Measurements from ENCODE around the gene KDELR1.

KDELR1 gene

DNA sequence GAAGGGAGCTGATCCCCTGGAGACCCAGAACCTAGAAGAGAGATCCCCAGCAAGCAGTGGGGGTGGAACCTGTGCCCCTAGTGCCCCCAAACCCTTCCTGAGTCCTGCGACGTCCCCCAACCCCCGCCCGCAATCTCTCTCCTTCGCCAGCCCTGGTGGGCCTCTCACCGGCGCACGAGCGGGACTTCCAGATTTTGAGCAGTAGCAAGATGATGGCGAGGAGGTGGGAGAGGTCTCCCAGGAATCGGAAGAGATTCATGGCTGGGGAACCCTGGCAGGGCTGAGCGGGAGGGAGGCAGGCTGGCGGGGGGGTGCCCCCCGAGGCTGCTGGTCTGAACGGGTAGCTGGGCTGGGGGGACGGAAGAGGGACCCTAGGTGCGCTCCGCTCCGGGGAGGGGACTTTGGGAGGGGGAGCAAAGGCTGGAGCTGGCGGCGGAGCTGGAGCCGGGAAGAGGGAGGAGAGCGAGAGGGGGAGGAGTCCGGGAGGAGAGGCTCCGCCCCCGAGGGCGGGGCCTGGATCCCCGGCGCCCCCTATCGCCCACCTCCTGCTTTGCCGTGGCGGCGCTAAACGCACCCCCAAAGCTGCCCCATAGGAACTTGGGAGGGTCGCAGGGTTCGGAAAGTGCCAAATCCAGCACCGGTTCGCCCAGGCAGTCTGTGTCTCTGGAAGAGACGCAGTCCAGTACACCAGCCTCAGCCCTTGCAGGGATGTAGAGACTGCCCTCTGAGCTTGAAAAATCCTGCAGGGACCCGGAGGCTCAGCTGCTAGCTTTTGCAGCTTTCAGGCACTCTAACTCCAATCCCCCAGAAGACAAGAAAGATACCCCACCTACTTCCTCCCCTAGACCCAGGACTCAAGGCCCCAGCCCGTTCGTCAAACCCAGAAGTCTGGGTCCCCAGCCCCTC is at the start of gene KDELR1:
Gene KDELR1, minus strand, starts transcription at position 452 of the 906 bp plus-strand sequence. Its CDS starts 193 bp downstream, at position 259.
- peak; percentile 50 to 76 for DNase-seq

- no peak for DNase-seq
Observed at GRCh38 chr19:48436586-48436985, 45.2 kb upstream of the KDELR1 start.

DNA sequence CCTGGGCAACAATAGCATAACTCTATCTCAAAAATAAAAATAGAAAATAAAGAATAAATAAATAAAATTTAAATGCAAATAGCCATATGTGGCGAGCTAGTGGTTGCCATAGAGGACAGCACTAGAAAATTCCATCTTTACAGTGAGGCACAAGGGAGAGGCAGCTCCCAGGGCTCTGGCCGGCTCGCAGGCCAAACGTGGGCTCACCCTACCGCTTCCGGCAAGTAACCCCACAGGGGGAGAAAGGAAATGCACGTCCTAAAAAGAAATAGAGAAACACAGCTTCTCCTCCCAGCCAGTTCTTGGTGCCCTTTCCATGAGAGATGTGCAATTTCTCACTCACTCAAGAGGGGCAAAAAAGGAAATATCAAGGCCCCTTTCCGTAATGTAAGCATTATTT is 42.0 kb upstream of the KDELR1 start:
- no peak for DNase-seq

GRCh38 chr19:48428670-48429069 is 37.3 kb upstream of the KDELR1 start:
- no peak for DNase-seq

- peak in 1 of 2 donors; percentile 16 for DNase-seq
Observed at GRCh38 chr19:48424694-48425219, 33.4 kb upstream of the KDELR1 start.

DNA sequence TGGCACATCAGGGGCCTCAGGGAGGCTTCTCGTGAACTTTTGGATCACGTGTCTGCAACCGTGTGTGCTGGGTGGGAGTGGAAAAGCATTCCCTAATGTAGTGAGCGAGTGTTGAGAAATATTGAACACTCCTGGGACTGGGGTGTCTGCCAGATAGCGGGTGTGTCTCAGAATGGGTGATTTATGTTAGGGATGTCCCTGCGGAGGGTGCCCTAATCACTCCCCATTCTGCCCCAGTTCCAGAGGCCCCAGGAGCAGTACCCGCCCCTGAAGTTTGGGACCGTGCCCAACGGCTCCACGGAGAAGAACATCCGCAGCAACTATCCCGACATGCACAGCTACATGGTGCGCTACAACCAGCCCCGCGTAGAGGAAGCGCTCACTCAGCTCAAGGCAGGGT is 30.2 kb upstream of the KDELR1 start:
- no peak for DNase-seq

GRCh38 chr19:48419158-48419920 is 28.0 kb upstream of the KDELR1 start:
- peak; percentile 83 to 84 for DNase-seq

DNA sequence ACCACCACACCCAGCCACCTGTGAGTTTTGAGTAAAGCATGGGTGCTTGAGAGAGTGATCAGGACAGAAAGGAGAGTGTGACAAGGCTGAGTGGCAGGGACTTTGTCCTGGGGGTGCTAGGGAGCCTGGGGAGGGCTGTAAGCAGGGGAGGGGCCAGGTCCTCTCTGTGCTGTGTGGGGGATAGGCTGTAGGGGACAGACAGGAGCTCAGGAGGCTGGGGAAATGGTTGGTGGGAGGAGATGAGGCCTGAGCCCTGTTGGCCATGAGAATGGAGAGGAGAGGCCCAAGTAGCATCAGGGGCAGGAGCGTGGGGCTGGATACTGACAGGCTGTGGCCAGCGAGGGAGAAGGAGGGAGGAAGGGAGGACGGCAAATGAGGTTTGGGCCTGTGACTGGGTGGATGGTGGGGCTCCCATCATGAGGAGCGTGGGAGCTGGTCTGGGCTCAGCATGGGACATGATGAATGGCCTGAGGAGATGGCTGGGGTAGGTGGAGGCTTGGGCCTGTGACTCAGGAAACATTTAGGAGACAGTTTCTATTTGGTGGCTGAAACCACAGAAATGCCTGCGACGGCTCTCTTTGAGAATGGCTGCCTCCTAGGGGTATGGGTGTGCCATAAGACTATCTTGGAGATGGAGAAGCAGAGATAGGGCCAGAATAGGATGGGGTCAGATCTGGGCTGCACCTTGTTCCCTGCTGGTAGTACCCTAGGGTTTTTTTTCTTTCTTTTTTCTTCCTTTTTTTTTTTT is 27.1 kb upstream of the KDELR1 start:
- DNase-seq, result no peak

GRCh38 chr19:48417421-48417820 is 26.1 kb upstream of the KDELR1 start:
- no peak for DNase-seq

DNA sequence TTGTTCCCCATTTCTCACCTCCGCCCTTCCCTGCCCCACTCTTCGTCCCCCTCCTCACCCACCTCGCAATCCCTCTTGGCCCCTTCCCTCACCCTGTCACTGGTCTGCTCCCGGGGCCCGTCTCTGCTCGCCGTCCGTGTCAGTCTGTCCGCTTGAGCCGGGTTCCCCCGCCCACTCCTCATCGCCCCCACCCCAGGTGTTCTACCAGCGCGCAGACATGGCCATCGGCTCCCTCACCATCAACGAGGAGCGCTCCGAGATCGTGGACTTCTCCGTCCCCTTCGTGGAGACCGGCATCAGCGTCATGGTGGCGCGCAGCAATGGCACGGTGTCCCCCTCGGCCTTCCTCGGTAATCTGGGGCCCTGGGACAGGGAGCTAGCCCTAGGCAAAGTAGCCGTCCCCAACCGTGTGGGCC is 24.5 kb upstream of the KDELR1 start:
- DNase-seq, result no peak

GRCh38 chr19:48415395-48415794 is 24.0 kb upstream of the KDELR1 start:
- peak; percentile 82 to 85 for DNase-seq

DNA sequence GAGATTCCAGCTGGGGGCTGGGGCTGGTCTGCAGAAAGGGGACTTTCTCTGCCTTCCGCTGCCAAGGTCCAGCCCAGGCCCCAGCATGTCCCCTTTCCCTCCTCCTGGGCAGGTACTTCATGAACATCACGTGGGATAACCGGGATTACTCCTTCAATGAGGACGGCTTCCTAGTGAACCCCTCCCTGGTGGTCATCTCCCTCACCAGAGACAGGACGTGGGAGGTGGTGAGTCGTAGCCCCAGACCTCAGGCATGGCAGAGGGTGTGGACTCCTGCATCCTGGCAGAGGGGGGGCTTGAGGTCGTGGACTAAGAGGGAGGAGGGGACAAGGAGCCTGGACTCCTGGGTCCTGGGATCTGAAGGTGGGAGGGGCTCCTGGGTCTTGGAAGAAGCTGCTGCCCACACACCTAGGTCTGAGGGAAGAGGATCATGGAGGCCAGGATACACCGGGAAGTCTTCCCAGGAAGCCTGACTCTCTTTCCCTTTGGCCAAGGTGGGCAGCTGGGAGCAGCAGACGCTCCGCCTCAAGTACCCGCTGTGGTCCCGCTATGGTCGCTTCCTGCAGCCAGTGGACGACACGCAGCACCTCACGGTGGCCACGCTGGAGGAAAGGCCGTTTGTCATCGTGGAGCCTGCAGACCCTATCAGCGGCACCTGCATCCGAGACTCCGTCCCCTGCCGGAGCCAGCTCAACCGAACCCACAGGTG is 22.7 kb upstream of the KDELR1 start:
- DNase-seq, result no peak

- no peak for DNase-seq
Observed at GRCh38 chr19:48405850-48406249, 14.5 kb upstream of the KDELR1 start.

DNA sequence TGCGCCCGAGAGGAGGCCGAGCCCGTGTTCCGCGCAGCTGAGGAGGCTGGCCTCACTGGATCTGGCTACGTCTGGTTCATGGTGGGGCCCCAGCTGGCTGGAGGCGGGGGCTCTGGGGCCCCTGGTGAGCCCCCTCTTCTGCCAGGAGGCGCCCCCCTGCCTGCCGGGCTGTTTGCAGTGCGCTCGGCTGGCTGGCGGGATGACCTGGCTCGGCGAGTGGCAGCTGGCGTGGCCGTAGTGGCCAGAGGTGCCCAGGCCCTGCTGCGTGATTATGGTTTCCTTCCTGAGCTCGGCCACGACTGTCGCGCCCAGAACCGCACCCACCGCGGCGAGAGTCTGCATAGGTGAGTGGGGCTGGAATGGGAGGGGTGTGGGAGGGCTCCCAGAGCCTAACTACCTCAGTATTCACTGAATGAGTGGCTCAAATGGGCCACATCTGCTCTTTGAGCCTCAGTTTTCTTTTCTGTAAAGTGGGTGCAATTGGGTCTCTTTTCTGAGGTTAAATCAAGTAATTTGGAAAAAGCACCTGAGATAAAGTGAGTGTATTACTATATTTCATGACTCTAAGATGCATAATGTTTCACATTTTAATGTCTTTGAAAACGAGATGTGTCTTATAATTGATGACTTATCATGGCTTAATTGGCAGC is 13.8 kb upstream of the KDELR1 start:
- DNase-seq, result no peak

DNA sequence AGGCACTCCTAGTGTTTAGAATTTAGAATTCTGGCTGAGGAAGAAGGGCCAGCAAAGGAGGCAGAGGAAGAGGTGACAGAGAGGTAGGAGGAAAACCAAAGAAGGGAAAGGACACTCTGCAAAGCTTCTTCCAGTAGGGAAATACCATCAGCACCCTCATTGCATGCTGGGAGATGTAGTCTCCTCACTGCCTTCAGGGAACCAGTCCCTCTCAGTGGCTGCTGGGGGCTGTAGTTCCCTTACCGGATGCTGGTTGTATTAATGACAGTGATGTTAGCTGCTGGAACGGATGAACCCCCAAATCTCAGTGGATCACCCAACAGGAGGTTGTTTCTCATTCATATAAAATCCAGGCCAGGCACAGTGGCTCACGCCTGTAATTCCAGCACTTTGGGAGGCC is 12.3 kb upstream of the KDELR1 start:
- peak; percentile 70 to 75 for DNase-seq

DNA sequence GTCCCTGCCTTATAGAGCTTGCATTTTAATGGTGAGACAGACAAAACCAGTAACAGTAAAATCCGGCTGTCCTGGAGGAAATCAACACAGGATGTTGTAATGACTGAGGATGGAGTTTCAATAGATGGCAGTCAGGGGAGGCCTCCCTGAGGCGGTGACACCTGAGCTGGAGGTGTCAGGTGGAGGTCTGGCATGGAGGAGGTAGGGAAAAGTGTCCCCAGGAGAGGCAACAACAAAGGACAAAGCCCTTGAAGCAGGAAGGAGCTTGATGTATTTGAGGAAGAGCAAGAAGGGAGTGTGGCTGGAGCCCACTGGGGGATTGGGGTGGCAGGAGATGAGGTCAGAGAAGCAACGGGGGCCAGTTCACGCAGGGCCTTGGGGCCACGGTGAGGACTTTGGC is 9.9 kb upstream of the KDELR1 start:
- DNase-seq, result no peak

DNA sequence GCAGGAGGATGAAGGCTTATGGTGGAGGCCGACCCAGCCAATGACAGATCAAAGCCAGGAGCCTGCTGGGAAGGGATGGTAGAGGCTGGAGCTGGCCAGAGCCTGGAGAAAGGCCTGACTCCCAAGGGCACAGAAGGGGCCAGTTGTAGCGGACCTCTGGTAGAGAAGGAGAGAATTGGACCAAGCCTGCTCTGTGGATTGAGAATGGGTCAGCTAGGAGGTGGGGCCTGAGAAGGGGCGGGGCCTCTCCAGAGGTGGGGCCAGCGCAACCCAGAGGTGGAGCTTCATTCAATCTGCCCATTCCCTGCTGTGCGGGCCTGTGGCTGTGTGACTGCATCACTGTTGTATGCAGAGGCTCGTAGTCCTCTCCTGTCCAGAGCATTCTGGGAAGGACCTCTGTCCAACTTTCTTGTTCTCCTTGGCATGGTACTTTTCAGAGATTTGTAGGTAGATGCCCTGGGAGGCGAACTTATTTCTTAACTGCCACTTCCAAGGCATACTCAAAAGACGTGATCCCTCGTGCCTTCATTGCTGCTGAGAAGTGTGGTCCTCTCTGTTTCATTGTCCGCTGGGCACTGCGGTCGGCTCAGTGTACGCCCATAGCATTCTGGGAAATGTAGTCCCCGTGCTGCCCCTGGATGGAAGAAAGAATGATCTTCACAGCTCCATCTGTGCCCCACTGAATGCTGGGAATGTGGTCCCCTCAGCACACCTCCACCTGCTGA is 8.8 kb upstream of the KDELR1 start:
- DNase-seq, result peak; percentile 27 to 56

DNA sequence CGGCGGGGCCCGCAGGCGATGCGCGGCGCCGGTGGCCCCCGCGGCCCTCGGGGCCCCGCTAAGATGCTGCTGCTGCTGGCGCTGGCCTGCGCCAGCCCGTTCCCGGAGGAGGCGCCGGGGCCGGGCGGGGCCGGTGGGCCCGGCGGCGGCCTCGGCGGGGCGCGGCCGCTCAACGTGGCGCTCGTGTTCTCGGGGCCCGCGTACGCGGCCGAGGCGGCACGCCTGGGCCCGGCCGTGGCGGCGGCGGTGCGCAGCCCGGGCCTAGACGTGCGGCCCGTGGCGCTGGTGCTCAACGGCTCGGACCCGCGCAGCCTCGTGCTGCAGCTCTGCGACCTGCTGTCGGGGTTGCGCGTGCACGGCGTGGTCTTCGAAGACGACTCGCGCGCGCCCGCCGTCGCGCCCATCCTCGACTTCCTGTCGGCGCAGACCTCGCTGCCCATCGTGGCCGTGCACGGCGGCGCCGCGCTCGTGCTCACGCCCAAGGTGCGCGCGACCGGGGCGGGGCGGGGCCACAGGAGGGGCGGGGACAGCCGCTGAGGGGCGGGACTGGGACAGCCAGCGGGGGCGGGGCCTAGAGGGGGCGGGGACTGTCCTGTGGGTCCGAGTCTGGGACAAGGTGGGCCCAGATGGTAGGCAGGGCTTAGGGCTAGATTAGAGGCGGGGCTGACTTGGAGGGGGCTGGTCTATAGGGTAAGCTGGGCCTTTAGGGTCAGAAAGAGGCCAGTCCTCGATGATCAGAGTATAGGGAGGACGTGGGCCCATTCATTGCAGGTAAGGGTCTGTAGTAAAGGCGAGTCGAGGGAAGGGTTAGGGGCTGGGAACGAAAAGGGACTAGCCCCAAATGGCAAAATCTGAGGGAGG is 7.3 kb upstream of the KDELR1 start:
- DNase-seq, result peak; percentile 86 to 92

DNA sequence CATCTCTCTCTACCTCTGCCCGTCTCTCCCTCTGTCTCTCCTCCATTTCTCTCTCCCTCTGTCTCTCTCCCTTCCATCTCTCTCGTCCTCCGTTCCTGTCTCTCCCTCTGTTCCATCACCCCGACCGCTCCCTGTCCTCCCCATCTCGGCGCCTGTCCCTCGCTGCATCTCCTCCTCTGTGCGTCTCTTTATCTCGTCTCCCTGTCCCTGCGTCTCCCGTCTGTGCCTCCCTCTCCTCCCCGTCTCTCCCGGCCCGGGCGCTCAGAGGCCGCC is 6.7 kb upstream of the KDELR1 start:
- no peak for DNase-seq

Data from CD4-positive, alpha-beta T cell treated with Interferon alpha-2 for 1 hour (primary cell).